ENCODE data around the gene NR3C1.

The NR3C1 gene

GRCh38 chr5:143402553-143403333 is 743 bp downstream of the NR3C1 start:
- under 1% methylated on average over 60 of the region's 80 CpGs for WGBS (ENCODE audit: insufficient coverage)
- peaks cover 29 to 53% (median 38%) of the 10 kb centered on the region in 4 experiments for H3K4me1 ChIP-seq (ENCODE audit: control extremely low read depth in 1 of 4, control insufficient read depth in 4 of 4, insufficient read depth in 4 of 4, low read length in 3 of 4)
- H3K4me3 ChIP-seq (ENCODE audit: control insufficient read depth in 1 of 7, extremely low read depth in 1 of 7, insufficient read depth in 4 of 7, low read depth in 2 of 7, low read length in 6 of 7): peak overlapping the region; percentile 87 to 96 (median 90)
- peaks cover 5 to 16% (median 12%) of the 10 kb centered on the region in 4 experiments for H3K36me3 ChIP-seq (ENCODE audit: control insufficient read depth in 4 of 4, insufficient read depth in 4 of 4, low read length in 3 of 4)
- H3K27me3 ChIP-seq (replicated peaks in 2 of 5; ENCODE audit: control insufficient read depth in 4 of 5, insufficient read depth in 5 of 5, low read length in 4 of 5): no peaks in the 10 kb centered on the region
- CTCF ChIA-PET: interaction anchor here (0.7 to 3.0 kb wide), 10 partner anchors 12 to 423 kb away, joined by 3 to 18 read pairs (median 4); no protein-coding TSS in a partner anchor
- no peaks in the 10 kb centered on the region for H3K9me3 ChIP-seq (ENCODE audit: control extremely low read depth in 1 of 5, control insufficient read depth in 4 of 5, insufficient read depth in 2 of 5, low read depth in 1 of 5, low read length in 4 of 5)
- POLR2A ChIA-PET: interaction anchor here (0.7 to 1.5 kb wide), 4 partner anchors 33 to 203 kb away, joined by 3 to 4 read pairs (median 4); no protein-coding TSS in a partner anchor
- peak; percentile 60 to 84 (median 74) for DNase-seq
- H3K27ac ChIP-seq (ENCODE audit: insufficient read depth in 1 of 2, low read depth in 1 of 2, low read length in 2 of 2, poor library complexity in 1 of 2, severe bottlenecking in 2 of 2): peak overlapping the region; percentile 90 to 95

- H3K36me3 ChIP-seq (ENCODE audit: control insufficient read depth in 4 of 4, insufficient read depth in 4 of 4, low read length in 3 of 4): peaks cover 5 to 16% (median 12%) of the 10 kb centered on the region in 4 experiments
- no peaks in the 10 kb centered on the region for H3K9me3 ChIP-seq (ENCODE audit: control extremely low read depth in 1 of 5, control insufficient read depth in 4 of 5, insufficient read depth in 2 of 5, low read depth in 1 of 5, low read length in 4 of 5)
- POLR2A ChIA-PET: no interaction called here
- H3K4me3 ChIP-seq (ENCODE audit: control insufficient read depth in 1 of 7, extremely low read depth in 1 of 7, insufficient read depth in 4 of 7, low read depth in 2 of 7, low read length in 6 of 7): peak overlapping the region; percentile 87 to 96 (median 90)
- no peaks in the 10 kb centered on the region for H3K27me3 ChIP-seq (replicated peaks in 2 of 5; ENCODE audit: control insufficient read depth in 4 of 5, insufficient read depth in 5 of 5, low read length in 4 of 5)
- CTCF ChIA-PET: interaction anchor here (1.1 kb wide), 1 partner anchor 9 kb away, joined by 3 read pairs; no protein-coding TSS in a partner anchor
- under 1% methylated on average over 17 of the region's 20 CpGs for WGBS (ENCODE audit: insufficient coverage)
- peak overlapping the region; percentile 90 to 95 for H3K27ac ChIP-seq (ENCODE audit: insufficient read depth in 1 of 2, low read depth in 1 of 2, low read length in 2 of 2, poor library complexity in 1 of 2, severe bottlenecking in 2 of 2)
- DNase-seq: peak; percentile 9 to 49 (median 39)
- peaks cover 29 to 58% (median 38%) of the 10 kb centered on the region in 4 experiments for H3K4me1 ChIP-seq (ENCODE audit: control extremely low read depth in 1 of 4, control insufficient read depth in 4 of 4, insufficient read depth in 4 of 4, low read length in 3 of 4)
Observed at GRCh38 chr5:143402017-143402552, 1.4 kb downstream of the NR3C1 start.

GRCh38 chr5:143401227-143402016 is 2.1 kb downstream of the NR3C1 start:
- POLR2A ChIA-PET: interaction anchor here (0.8 kb wide), 1 partner anchor 13 kb away, joined by 3 read pairs; no protein-coding TSS in a partner anchor
- no peak for DNase-seq
- Histone ChIP-seq H3K27ac (ENCODE audit: insufficient read depth in 1 of 2, low read depth in 1 of 2, low read length in 2 of 2, poor library complexity in 1 of 2, severe bottlenecking in 2 of 2) (peak overlapping the region in 1 of 2 experiments; percentile 95), H3K4me1 (ENCODE audit: control extremely low read depth in 1 of 4, control insufficient read depth in 4 of 4, insufficient read depth in 4 of 4, low read length in 3 of 4) (peaks cover 29 to 62% (median 40%) of the 10 kb centered on the region in 4 experiments), H3K9me3 (ENCODE audit: control extremely low read depth in 1 of 5, control insufficient read depth in 4 of 5, insufficient read depth in 2 of 5, low read depth in 1 of 5, low read length in 4 of 5) (no peaks in the 10 kb centered on the region), H3K27me3 (replicated peaks in 2 of 5; ENCODE audit: control insufficient read depth in 4 of 5, insufficient read depth in 5 of 5, low read length in 4 of 5) (no peaks in the 10 kb centered on the region), H3K36me3 (ENCODE audit: control insufficient read depth in 4 of 4, insufficient read depth in 4 of 4, low read length in 3 of 4) (peaks cover 5 to 16% (median 12%) of the 10 kb centered on the region in 4 experiments), H3K4me3 (ENCODE audit: control insufficient read depth in 1 of 7, extremely low read depth in 1 of 7, insufficient read depth in 4 of 7, low read depth in 2 of 7, low read length in 6 of 7) (peak overlapping the region in 6 of 7 experiments; percentile 87 to 96 (median 91))
- WGBS (ENCODE audit: insufficient coverage): 58% methylated on average over 5 of the region's 10 CpGs
- CTCF ChIA-PET: interaction anchor here (1.0 to 1.2 kb wide), 3 partner anchors 9 to 424 kb away, joined by 3 read pairs; no protein-coding TSS in a partner anchor

- ChIA-PET POLR2A (interaction anchor here (0.8 kb wide), 1 partner anchor 12 kb away, joined by 3 read pairs; no protein-coding TSS in a partner anchor), CTCF (interaction anchor here (1.0 to 1.2 kb wide), 3 partner anchors 10 to 424 kb away, joined by 3 read pairs; no protein-coding TSS in a partner anchor)
- Histone ChIP-seq H3K9me3 (ENCODE audit: control extremely low read depth in 1 of 5, control insufficient read depth in 4 of 5, insufficient read depth in 2 of 5, low read depth in 1 of 5, low read length in 4 of 5) (no peaks in the 10 kb centered on the region), H3K4me1 (ENCODE audit: control extremely low read depth in 1 of 4, control insufficient read depth in 4 of 4, insufficient read depth in 4 of 4, low read length in 3 of 4) (peaks cover 30 to 63% (median 39%) of the 10 kb centered on the region in 4 experiments), H3K4me3 (ENCODE audit: control insufficient read depth in 1 of 7, extremely low read depth in 1 of 7, insufficient read depth in 4 of 7, low read depth in 2 of 7, low read length in 6 of 7) (peak overlapping the region in 5 of 7 experiments; percentile 17 to 90 (median 40)), H3K36me3 (ENCODE audit: control insufficient read depth in 4 of 4, insufficient read depth in 4 of 4, low read length in 3 of 4) (peaks cover 5 to 16% (median 12%) of the 10 kb centered on the region in 4 experiments), H3K27me3 (replicated peaks in 2 of 5; ENCODE audit: control insufficient read depth in 4 of 5, insufficient read depth in 5 of 5, low read length in 4 of 5) (no peaks in the 10 kb centered on the region), H3K27ac (ENCODE audit: insufficient read depth in 1 of 2, low read depth in 1 of 2, low read length in 2 of 2, poor library complexity in 1 of 2, severe bottlenecking in 2 of 2) (no peak overlapping the region)
- no peak for DNase-seq
- 95% methylated on average over 6 of the region's 10 CpGs for WGBS (ENCODE audit: insufficient coverage)
Observed at GRCh38 chr5:143400541-143401226, 2.8 kb downstream of the NR3C1 start.

- H3K9me3 ChIP-seq (ENCODE audit: control extremely low read depth in 1 of 5, control insufficient read depth in 4 of 5, insufficient read depth in 2 of 5, low read depth in 1 of 5, low read length in 4 of 5): no peaks in the 10 kb centered on the region
- H3K27ac ChIP-seq (ENCODE audit: insufficient read depth in 1 of 2, low read depth in 1 of 2, low read length in 2 of 2, poor library complexity in 1 of 2, severe bottlenecking in 2 of 2): no peak overlapping the region
- ChIA-PET POLR2A (no interaction called here), CTCF (interaction anchor here (1.0 to 1.2 kb wide), 2 partner anchors 397 to 425 kb away, joined by 3 read pairs; no protein-coding TSS in a partner anchor)
- peaks cover 27 to 65% (median 36%) of the 10 kb centered on the region in 4 experiments for H3K4me1 ChIP-seq (ENCODE audit: control extremely low read depth in 1 of 4, control insufficient read depth in 4 of 4, insufficient read depth in 4 of 4, low read length in 3 of 4)
- WGBS (ENCODE audit: insufficient coverage): 85% methylated on average over 12 of the region's 12 CpGs
- no peaks in the 10 kb centered on the region for H3K27me3 ChIP-seq (replicated peaks in 2 of 5; ENCODE audit: control insufficient read depth in 4 of 5, insufficient read depth in 5 of 5, low read length in 4 of 5)
- no peak for DNase-seq
- H3K36me3 ChIP-seq (ENCODE audit: control insufficient read depth in 4 of 4, insufficient read depth in 4 of 4, low read length in 3 of 4): peaks cover 5 to 16% (median 12%) of the 10 kb centered on the region in 4 experiments
- peak overlapping the region in 5 of 7 experiments; percentile 21 to 74 (median 56) for H3K4me3 ChIP-seq (ENCODE audit: control insufficient read depth in 1 of 7, extremely low read depth in 1 of 7, insufficient read depth in 4 of 7, low read depth in 2 of 7, low read length in 6 of 7)
Observed at GRCh38 chr5:143399616-143400540, 3.6 kb downstream of the NR3C1 start.
